Rectal smooth muscle tissue (tissue), 1 donor: ENCODE results near the gene ABLIM3.

ENCODE experiments used
- H3K27ac ChIP-seq: one replicate; pipeline ENCODE4 v1.7.0; 2013; ENCODE audit warnings: low read depth, low read length, inconsistent platforms
- H3K27me3 ChIP-seq: one replicate; pipeline ENCODE4 v1.7.0; 2013; ENCODE audit warnings: low read length; ENCODE audit not compliant: control insufficient read depth, insufficient read depth
- H3K36me3 ChIP-seq: one replicate; pipeline ENCODE4 v1.7.0; 2013; ENCODE audit warnings: low read length; ENCODE audit not compliant: control insufficient read depth, insufficient read depth
- H3K4me1 ChIP-seq: one replicate; pipeline ENCODE4 v1.7.0; 2013; ENCODE audit warnings: low read length; ENCODE audit not compliant: control insufficient read depth, insufficient read depth
- H3K4me3 ChIP-seq: one replicate; pipeline ENCODE4 v1.7.0; 2013; ENCODE audit warnings: low read length
- H3K9ac ChIP-seq: one replicate; pipeline ENCODE4 v1.7.0; 2013; ENCODE audit warnings: low read length

ABLIM3 gene

GRCh38 chr5:149221731-149222342, 80.5 kb downstream of the ABLIM3 start:
- Histone ChIP-seq H3K4me1 (no peaks in the 10 kb centered on the region), H3K4me3 (no peak overlapping the region), H3K27me3 (no peaks in the 10 kb centered on the region), H3K27ac (no peak overlapping the region), H3K36me3 (no peaks in the 10 kb centered on the region), H3K9ac (no peak overlapping the region)

DNA sequence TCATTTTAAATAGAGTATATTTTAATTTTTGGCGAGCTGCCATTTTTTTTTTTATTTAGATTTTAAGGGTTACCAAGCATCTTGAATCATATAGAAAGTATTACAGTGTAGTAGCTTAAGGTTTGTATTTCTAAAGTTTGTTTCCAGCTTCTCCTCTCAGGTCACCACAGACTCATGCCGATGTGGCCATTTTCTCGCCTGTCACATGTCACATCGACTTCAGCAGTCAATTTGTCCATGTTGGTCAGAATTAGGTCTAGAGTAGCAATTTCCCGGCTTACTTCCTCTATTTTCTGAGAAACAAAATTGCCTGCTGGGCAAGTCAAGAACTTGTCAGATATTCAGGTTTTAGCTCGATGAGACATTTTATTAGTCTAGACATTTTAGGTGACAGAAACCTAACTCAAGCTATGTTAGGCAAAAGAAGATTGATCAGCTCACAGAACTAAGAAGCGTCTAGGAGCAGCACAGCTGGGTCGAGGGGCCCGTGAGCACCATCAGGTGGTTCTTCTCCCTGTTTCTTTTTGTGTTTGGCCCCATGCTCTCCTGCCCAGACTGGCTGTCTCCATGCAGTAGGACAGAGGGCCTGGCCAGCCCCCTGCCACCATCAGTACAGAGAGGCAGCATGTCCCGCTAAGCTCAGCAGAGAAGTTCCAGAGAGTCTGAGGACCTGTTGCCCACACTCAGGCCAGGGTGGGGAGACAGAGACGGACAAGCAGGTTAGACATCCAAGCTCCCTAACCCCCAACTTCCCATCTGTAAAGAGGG, 82.0 kb downstream of the ABLIM3 start:
- no peaks in the 10 kb centered on the region for H3K36me3 ChIP-seq
- no peak overlapping the region for H3K27ac ChIP-seq
- no peaks in the 10 kb centered on the region for H3K4me1 ChIP-seq
- no peak overlapping the region for H3K4me3 ChIP-seq
- H3K9ac ChIP-seq: no peak overlapping the region
- H3K27me3 ChIP-seq: no peaks in the 10 kb centered on the region

DNA sequence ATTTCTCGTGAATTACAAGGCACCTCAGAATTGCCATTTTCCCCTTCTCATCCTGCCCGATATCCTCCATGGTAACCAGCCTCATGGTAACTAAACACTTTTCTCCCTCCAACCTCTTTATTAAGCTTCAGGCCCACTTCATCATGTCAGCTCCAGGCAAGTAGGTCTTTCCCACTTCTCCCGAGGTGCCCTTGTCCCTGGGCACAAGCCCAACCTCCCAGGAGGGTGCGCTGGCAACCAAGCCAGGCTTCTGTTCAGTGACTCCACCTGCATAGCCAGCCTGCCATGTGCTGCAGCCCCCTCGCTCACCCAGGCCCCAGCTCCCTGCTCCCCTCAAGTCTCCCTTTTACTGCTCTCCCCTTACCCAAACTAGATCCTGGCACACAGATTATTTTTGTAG, 83.0 kb downstream of the ABLIM3 start:
- H3K4me3 ChIP-seq: no peak overlapping the region

DNA sequence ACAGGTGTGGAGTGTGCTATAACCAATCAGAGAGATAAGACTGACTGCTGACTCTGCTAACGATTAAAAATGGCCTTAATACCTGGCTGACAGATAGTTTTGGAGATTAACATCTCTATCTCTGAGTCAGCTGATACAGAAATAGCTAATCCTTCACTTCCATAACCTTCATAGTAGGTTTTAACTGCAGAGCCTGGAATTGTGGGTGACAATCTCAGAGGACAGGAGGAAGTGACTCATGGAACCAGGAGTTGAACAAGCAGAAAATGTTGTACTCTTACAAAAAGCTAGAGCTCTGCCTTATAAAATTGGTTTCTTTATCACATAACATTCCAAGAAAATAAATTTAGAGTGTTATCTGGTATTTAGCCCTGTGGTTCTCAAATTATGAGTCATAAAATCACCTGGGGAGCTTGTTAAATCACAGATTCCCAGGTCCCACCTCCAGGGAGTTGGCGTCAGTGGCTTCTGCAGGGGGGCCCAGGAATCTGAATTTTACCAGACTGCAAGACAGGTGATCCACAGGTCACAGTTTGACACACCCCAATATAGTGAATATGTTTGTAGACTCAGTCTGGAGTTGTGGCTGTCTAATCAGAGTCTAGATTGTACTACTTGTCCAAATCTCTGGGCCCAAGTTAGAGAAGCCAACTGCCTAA, 86.0 kb downstream of the ABLIM3 start:
- H3K4me1 ChIP-seq: peaks cover 2% of the 10 kb centered on the region

More for the DNA sequence above, 83.0 kb downstream of the ABLIM3 start:
- H3K4me1 ChIP-seq: peaks cover 1% of the 10 kb centered on the region
- H3K36me3 ChIP-seq: no peaks in the 10 kb centered on the region
- no peak overlapping the region for H3K9ac ChIP-seq
- no peaks in the 10 kb centered on the region for H3K27me3 ChIP-seq
- no peak overlapping the region for H3K27ac ChIP-seq

DNA sequence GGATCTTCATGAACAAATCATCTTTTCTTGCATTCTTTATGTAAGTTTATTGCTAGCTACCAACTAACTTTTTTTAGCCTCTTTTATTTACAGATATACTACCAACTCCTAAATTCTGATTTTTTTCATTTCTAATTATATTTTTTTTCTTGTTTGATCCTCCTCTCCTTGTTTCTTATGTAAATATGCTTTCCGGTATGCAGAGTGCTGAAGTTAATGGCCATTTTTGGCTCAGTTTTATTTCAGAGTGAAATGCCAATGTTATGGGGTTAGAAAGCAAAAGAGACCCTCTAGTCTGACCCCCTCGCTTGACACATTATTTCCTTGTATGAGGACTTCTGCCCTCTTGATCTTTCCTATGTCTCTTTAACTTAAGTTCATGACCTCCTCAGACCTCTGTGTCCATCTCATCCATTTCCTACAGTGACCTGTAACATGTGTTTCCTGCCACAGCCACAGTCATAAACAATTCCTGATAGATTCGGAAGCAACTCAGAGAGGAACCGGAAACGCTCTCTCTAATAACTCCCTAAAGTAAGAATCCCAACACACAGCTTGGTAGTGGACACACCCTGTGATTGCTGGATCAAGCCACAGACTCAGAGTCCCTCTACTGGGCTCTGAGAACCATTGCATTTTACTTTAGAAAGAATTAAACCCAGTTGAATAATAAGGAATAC, 87.5 kb downstream of the ABLIM3 start:
- H3K27me3 ChIP-seq: no peaks in the 10 kb centered on the region
- peaks cover 2% of the 10 kb centered on the region for H3K4me1 ChIP-seq
- H3K9ac ChIP-seq: no peak overlapping the region
- H3K4me3 ChIP-seq: no peak overlapping the region
- H3K36me3 ChIP-seq: no peaks in the 10 kb centered on the region
- no peak overlapping the region for H3K27ac ChIP-seq

More for the DNA sequence above, 86.0 kb downstream of the ABLIM3 start:
- no peak overlapping the region for H3K4me3 ChIP-seq
- H3K9ac ChIP-seq: no peak overlapping the region
- no peaks in the 10 kb centered on the region for H3K27me3 ChIP-seq
- H3K36me3 ChIP-seq: no peaks in the 10 kb centered on the region
- no peak overlapping the region for H3K27ac ChIP-seq

DNA sequence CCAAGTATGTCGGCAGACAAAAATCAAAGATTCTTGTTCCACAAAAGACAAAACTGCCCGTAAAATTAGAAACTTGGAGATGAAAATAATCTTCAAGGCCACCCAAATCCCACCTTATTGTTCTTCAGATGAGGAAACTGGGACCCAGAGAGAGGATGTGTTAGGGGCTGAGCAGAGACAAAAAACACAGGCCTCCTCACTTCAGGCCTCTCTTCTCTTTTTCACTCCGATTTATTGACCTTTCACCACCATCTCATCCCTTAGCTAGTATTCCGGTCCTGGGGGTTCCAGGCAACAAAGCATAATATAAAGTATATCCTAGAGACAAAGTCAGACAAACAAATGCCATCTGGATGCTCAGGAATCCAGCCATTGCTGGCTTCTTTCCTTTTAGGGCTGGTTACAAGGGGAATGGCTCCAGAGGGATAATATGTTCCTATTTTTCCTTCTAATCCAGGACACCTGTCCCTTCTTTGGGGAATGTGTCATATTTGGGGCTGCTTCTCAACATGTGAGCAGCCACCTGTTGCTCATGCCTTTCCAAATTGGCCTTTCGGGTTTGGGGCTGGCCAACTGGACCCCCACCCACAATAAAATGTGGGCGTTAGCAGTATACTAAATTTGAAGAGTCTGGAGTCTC, 88.1 kb downstream of the ABLIM3 start:
- Histone ChIP-seq H3K9ac (no peak overlapping the region), H3K27ac (no peak overlapping the region), H3K4me1 (peaks cover 2% of the 10 kb centered on the region), H3K4me3 (no peak overlapping the region), H3K36me3 (no peaks in the 10 kb centered on the region), H3K27me3 (no peaks in the 10 kb centered on the region)

GRCh38 chr5:149235841-149236240, 94.5 kb downstream of the ABLIM3 start:
- no peak overlapping the region for H3K9ac ChIP-seq
- H3K4me1 ChIP-seq: no peaks in the 10 kb centered on the region
- no peak overlapping the region for H3K4me3 ChIP-seq
- H3K36me3 ChIP-seq: no peaks in the 10 kb centered on the region
- no peak overlapping the region for H3K27ac ChIP-seq
- H3K27me3 ChIP-seq: no peaks in the 10 kb centered on the region

DNA sequence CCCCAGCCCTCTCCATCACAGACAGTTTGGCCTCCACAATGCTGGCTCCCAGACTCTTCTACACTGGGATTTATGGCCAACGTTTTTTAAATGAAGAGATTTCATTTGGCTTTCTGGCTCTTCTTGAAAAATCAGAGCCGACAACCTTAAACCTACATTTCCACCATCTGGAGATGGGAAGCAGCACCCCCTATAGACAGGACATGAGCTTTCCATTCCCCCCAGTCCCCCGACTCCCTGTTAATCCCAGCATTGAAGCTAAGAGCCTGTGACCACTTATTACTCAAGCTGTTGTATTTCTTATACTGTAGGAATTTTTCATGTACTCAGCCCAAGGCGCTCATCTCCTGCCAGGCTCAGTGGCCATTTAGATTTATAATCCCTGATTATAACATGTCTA, 96.4 kb downstream of the ABLIM3 start:
- H3K4me3 ChIP-seq: no peak overlapping the region
- no peaks in the 10 kb centered on the region for H3K27me3 ChIP-seq
- no peaks in the 10 kb centered on the region for H3K36me3 ChIP-seq
- H3K4me1 ChIP-seq: no peaks in the 10 kb centered on the region
- no peak overlapping the region for H3K27ac ChIP-seq
- no peak overlapping the region for H3K9ac ChIP-seq

DNA sequence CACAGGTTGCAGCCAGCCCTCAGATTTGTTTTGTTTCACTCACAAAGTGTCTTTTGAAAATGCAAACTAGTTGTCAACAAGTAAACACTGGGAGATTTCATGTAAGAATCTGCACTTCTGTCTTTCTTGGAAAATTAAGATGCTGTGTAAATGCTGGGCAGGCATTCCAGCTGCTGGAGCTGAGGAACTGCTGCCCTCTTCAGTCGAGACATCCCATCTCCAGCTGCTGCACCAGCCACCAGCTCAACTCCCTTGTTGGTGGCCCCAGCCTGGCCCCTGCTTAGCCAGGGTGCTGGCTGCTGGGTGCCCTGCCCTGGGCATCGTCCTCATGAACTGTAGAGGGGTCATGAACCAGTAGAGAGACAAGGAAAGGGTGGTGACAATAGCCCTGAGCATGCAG, 97.2 kb downstream of the ABLIM3 start:
- no peaks in the 10 kb centered on the region for H3K36me3 ChIP-seq
- no peaks in the 10 kb centered on the region for H3K27me3 ChIP-seq
- H3K4me3 ChIP-seq: no peak overlapping the region
- H3K9ac ChIP-seq: no peak overlapping the region
- H3K27ac ChIP-seq: no peak overlapping the region
- no peaks in the 10 kb centered on the region for H3K4me1 ChIP-seq

GRCh38 chr5:149239917-149240316, 98.6 kb downstream of the ABLIM3 start:
- Histone ChIP-seq H3K27ac (no peak overlapping the region), H3K36me3 (no peaks in the 10 kb centered on the region), H3K4me1 (no peaks in the 10 kb centered on the region), H3K9ac (no peak overlapping the region), H3K4me3 (no peak overlapping the region), H3K27me3 (no peaks in the 10 kb centered on the region)

GRCh38 chr5:149240354-149240998, 99.2 kb downstream of the ABLIM3 start:
- no peaks in the 10 kb centered on the region for H3K4me1 ChIP-seq
- H3K4me3 ChIP-seq: no peak overlapping the region
- no peak overlapping the region for H3K27ac ChIP-seq
- no peaks in the 10 kb centered on the region for H3K27me3 ChIP-seq
- H3K36me3 ChIP-seq: no peaks in the 10 kb centered on the region
- no peak overlapping the region for H3K9ac ChIP-seq

GRCh38 chr5:149242339-149242738, 101.0 kb downstream of the ABLIM3 start:
- Histone ChIP-seq H3K27me3 (no peaks in the 10 kb centered on the region), H3K36me3 (no peaks in the 10 kb centered on the region), H3K4me3 (no peak overlapping the region), H3K4me1 (no peaks in the 10 kb centered on the region), H3K9ac (no peak overlapping the region), H3K27ac (no peak overlapping the region)
